Neural crest cell (in vitro differentiated cells): ENCODE measurements around the gene AKAP13. TPM values are rescaled to one million over a fixed set of nuclear protein-coding genes. Genes with fewer than 3 reads are reported as not detected.

Experiments used
- DNase-seq: peaks from one replicate; pipeline ENCODE4 v3.0.0; 2021; ENCODE audit warnings: low read depth, mixed read lengths, low spot score
- H3K27ac Mint-ChIP-seq: one replicate; pipeline ENCODE4 v1.8.0; 2021; ENCODE audit warnings: mild to moderate bottlenecking, mixed read lengths; ENCODE audit not compliant: unreplicated experiment
- H3K27me3 Mint-ChIP-seq: 2 replicates; pipeline ENCODE4 v1.8.0; 2021; ENCODE audit warnings: low read depth, mild to moderate bottlenecking, mixed read lengths
- H3K36me3 Mint-ChIP-seq: 2 replicates; pipeline ENCODE4 v1.8.0; 2021; ENCODE audit warnings: low read depth, mild to moderate bottlenecking, mixed read lengths
- H3K4me1 Mint-ChIP-seq: 2 replicates; pipeline ENCODE4 v1.8.0; 2021; ENCODE audit warnings: mixed read lengths
- H3K4me3 Mint-ChIP-seq: one replicate; pipeline ENCODE4 v1.8.0; 2021; ENCODE audit warnings: mild to moderate bottlenecking, mixed read lengths
- H3K9me3 Mint-ChIP-seq: 2 replicates; pipeline ENCODE4 v1.8.0; 2021; ENCODE audit warnings: mixed read lengths
- total RNA-seq: library from RNA; stranded (reverse); gene quantifications from 2 replicates; pipeline ENCODE4 v1.2.1, GENCODE V29; 2021
- TF ChIP-seq, protein P1 (sequence below): fragments of 200-600 bp; sonication (generic); conservative IDR thresholded peaks from 2 replicates; pipeline ENCODE4 v1.5.0; 2021; ENCODE audit warnings: antibody characterized with exemption, mild to moderate bottlenecking

Gene AKAP13
- total RNA-seq, 1 donor from 2014 or later: 81.3 TPM

GRCh38 chr15:85778107-85778776, 397.8 kb downstream of the AKAP13 start:
- no peak for DNase-seq
- Mint-ChIP-seq H3K27ac (no peak overlapping the region), H3K27me3 (no peaks in the 10 kb centered on the region), H3K4me1 (peaks cover 52% of the 10 kb centered on the region), H3K36me3 (no peaks in the 10 kb centered on the region), H3K9me3 (no peaks in the 10 kb centered on the region), H3K4me3 (no peak overlapping the region)
- TF ChIP-seq, protein P1, sequence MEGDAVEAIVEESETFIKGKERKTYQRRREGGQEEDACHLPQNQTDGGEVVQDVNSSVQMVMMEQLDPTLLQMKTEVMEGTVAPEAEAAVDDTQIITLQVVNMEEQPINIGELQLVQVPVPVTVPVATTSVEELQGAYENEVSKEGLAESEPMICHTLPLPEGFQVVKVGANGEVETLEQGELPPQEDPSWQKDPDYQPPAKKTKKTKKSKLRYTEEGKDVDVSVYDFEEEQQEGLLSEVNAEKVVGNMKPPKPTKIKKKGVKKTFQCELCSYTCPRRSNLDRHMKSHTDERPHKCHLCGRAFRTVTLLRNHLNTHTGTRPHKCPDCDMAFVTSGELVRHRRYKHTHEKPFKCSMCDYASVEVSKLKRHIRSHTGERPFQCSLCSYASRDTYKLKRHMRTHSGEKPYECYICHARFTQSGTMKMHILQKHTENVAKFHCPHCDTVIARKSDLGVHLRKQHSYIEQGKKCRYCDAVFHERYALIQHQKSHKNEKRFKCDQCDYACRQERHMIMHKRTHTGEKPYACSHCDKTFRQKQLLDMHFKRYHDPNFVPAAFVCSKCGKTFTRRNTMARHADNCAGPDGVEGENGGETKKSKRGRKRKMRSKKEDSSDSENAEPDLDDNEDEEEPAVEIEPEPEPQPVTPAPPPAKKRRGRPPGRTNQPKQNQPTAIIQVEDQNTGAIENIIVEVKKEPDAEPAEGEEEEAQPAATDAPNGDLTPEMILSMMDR: no peak

GRCh38 chr15:85779249-85779648, 398.8 kb downstream of the AKAP13 start:
- DNase-seq: no peak
- Mint-ChIP-seq H3K4me3 (no peak overlapping the region), H3K27me3 (no peaks in the 10 kb centered on the region), H3K27ac (peak overlapping the region; percentile 24), H3K9me3 (no peaks in the 10 kb centered on the region), H3K4me1 (peaks cover 47% of the 10 kb centered on the region), H3K36me3 (no peaks in the 10 kb centered on the region)
- TF ChIP-seq, protein P1: no peak

GRCh38 chr15:85780225-85780985, 400.0 kb downstream of the AKAP13 start:
- H3K27me3 Mint-ChIP-seq: no peaks in the 10 kb centered on the region
- no peak for DNase-seq
- TF ChIP-seq, protein P1: no peak
- no peaks in the 10 kb centered on the region for H3K36me3 Mint-ChIP-seq
- no peak overlapping the region for H3K4me3 Mint-ChIP-seq
- H3K9me3 Mint-ChIP-seq: no peaks in the 10 kb centered on the region
- H3K27ac Mint-ChIP-seq: peak overlapping the region; percentile 23
- peaks cover 49% of the 10 kb centered on the region for H3K4me1 Mint-ChIP-seq

- H3K9me3 Mint-ChIP-seq: no peaks in the 10 kb centered on the region
- H3K27ac Mint-ChIP-seq: no peak overlapping the region
- TF ChIP-seq, protein P1: no peak
- H3K36me3 Mint-ChIP-seq: no peaks in the 10 kb centered on the region
- no peaks in the 10 kb centered on the region for H3K27me3 Mint-ChIP-seq
- no peak overlapping the region for H3K4me3 Mint-ChIP-seq
- no peak for DNase-seq
- H3K4me1 Mint-ChIP-seq: peaks cover 54% of the 10 kb centered on the region
These were observed 400.7 kb downstream of the AKAP13 start for GRCh38 chr15:85781099-85781498.

- TF ChIP-seq, protein P1: no peak
- DNase-seq: no peak
- Mint-ChIP-seq H3K27ac (peak overlapping the region; percentile 29), H3K4me1 (peaks cover 60% of the 10 kb centered on the region), H3K4me3 (no peak overlapping the region), H3K9me3 (no peaks in the 10 kb centered on the region), H3K36me3 (no peaks in the 10 kb centered on the region), H3K27me3 (no peaks in the 10 kb centered on the region)
These were observed 401.7 kb downstream of the AKAP13 start for GRCh38 chr15:85782064-85782463.
